ENCODE results near the gene HPCA. TPM values are rescaled to one million over a fixed set of nuclear protein-coding genes. Genes with fewer than 3 reads are reported as not detected.
A peak's percentile ranks its signal among the peaks of the same experiment; 100 is the strongest.

Gene HPCA
- total RNA-seq, 2 donors from 2014 or later: 1.2 TPM; not detected in 1

DNA sequence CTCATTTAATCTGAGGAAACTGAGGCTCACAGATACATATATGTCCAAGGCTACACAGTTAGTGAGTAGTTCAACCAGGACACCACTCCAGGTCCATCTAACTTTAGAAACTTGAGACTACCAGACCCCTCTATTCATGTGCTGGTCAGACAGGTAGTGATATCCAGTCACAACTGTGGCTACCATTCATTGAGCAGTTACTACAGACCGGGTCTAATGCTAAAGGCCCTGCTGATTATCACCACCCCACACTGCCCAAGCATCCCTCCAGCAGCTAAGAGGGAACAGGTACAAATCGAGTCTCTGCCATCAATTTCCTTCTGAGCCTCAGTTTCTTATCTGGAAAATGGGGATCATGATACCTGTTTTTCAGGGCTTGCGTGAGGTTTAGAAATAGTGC lies 5.3 kb downstream of the HPCA start:
- no peaks in the 10 kb centered on the region for H3K4me1 ChIP-seq (ENCODE audit: control insufficient read depth, insufficient read depth, low read length)
- H3K27me3 Mint-ChIP-seq (ENCODE audit: insufficient read depth): peaks cover 92% of the 10 kb centered on the region
- no peak overlapping the region for H3K27ac ChIP-seq (ENCODE audit: low read depth, low read length)
- 93 to 100% methylated on average over 2 to 3 of the region's 3 CpGs for WGBS, 2 experiments (ENCODE audit: insufficient coverage in 1 of 2, insufficient read length in 1 of 2)
- H3K9me3 Mint-ChIP-seq: peaks cover 6% of the 10 kb centered on the region
- TF ChIP-seq, protein P1, sequence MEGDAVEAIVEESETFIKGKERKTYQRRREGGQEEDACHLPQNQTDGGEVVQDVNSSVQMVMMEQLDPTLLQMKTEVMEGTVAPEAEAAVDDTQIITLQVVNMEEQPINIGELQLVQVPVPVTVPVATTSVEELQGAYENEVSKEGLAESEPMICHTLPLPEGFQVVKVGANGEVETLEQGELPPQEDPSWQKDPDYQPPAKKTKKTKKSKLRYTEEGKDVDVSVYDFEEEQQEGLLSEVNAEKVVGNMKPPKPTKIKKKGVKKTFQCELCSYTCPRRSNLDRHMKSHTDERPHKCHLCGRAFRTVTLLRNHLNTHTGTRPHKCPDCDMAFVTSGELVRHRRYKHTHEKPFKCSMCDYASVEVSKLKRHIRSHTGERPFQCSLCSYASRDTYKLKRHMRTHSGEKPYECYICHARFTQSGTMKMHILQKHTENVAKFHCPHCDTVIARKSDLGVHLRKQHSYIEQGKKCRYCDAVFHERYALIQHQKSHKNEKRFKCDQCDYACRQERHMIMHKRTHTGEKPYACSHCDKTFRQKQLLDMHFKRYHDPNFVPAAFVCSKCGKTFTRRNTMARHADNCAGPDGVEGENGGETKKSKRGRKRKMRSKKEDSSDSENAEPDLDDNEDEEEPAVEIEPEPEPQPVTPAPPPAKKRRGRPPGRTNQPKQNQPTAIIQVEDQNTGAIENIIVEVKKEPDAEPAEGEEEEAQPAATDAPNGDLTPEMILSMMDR (conservative IDR thresholded peaks at IDR 0.05): no peak
- H3K4me1 Mint-ChIP-seq: no peaks in the 10 kb centered on the region
- no peak overlapping the region for H3K27ac Mint-ChIP-seq
- H3K4me3 ChIP-seq (ENCODE audit: low read length): no peak overlapping the region
- no peaks in the 10 kb centered on the region for H3K9me3 ChIP-seq (ENCODE audit: control insufficient read depth, low read length)
- DNase-seq: no peak
- H3K36me3 ChIP-seq (ENCODE audit: control insufficient read depth, insufficient read depth, low read length): no peaks in the 10 kb centered on the region
- H3K9ac ChIP-seq (ENCODE audit: extremely low read depth, low read length, poor library complexity, severe bottlenecking): no peak overlapping the region
- no peak overlapping the region for H3K4me3 Mint-ChIP-seq
- H3K27me3 ChIP-seq (ENCODE audit: control insufficient read depth, insufficient read depth, low read length, poor library complexity, severe bottlenecking): peaks cover 77% of the 10 kb centered on the region
- no peaks in the 10 kb centered on the region for H3K36me3 Mint-ChIP-seq (ENCODE audit: low read depth)

DNA sequence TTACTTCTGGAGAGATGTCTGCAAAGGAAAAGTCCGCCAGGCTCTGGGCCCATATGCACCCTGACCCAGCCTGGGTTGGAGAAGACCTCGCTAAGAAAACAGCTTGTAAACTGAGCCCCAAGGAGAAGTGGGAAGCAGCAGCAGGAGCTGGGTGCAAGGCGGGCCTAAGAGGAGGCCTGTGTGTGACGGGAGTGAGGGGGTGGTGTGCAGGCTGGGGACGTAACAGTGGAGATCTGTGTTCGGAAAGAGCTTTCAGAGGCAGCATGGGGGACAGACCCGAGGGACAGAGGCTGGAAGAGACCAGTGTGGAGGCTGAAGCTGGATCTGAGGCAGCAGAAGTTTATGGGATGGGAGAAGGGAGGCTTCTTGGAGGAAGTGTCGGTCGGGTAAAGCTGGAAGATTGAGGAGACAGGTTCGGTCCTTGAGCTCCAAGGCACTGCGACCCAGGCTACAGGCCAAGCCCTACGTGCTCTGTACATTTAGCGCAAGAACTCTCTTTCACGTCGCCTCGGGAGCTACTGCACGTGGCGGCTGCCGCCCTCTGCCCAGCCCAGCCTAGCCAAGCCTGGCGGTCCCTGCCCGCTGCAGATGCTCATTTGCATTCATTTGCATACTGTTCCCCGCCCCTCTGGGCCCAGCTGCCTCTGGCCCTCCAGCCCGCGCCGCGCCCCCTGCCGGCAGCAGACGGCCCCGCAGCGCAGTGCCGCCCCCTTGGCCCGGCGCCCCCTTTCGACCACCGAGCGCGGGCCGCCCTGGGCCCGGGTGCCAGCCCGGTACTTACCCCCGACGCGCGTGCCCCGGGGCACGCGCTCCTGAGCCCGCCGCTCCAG lies 6.3 kb downstream of the HPCA start:
- H3K27me3 Mint-ChIP-seq (ENCODE audit: insufficient read depth): peaks cover 92% of the 10 kb centered on the region
- TF ChIP-seq, protein P1 (conservative IDR thresholded peaks at IDR 0.05): peak; percentile 100
- DNase-seq: peak; percentile 93
- H3K36me3 ChIP-seq (ENCODE audit: control insufficient read depth, insufficient read depth, low read length): no peaks in the 10 kb centered on the region
- peak overlapping the region; percentile 53 for H3K4me3 Mint-ChIP-seq
- H3K36me3 Mint-ChIP-seq (ENCODE audit: low read depth): no peaks in the 10 kb centered on the region
- 31 to 66% methylated on average over 20 to 49 of the region's 49 CpGs for WGBS, 2 experiments (ENCODE audit: insufficient coverage in 1 of 2, insufficient read length in 1 of 2)
- H3K4me1 ChIP-seq (ENCODE audit: control insufficient read depth, insufficient read depth, low read length): no peaks in the 10 kb centered on the region
- no peaks in the 10 kb centered on the region for H3K4me1 Mint-ChIP-seq
- H3K27ac Mint-ChIP-seq: no peak overlapping the region
- H3K27me3 ChIP-seq (ENCODE audit: control insufficient read depth, insufficient read depth, low read length, poor library complexity, severe bottlenecking): peaks cover 70% of the 10 kb centered on the region
- peaks cover 6% of the 10 kb centered on the region for H3K9me3 Mint-ChIP-seq
- no peak overlapping the region for H3K9ac ChIP-seq (ENCODE audit: extremely low read depth, low read length, poor library complexity, severe bottlenecking)
- H3K4me3 ChIP-seq (ENCODE audit: low read length): peak overlapping the region; percentile 71
- H3K9me3 ChIP-seq (ENCODE audit: control insufficient read depth, low read length): no peaks in the 10 kb centered on the region
- no peak overlapping the region for H3K27ac ChIP-seq (ENCODE audit: low read depth, low read length)

DNA sequence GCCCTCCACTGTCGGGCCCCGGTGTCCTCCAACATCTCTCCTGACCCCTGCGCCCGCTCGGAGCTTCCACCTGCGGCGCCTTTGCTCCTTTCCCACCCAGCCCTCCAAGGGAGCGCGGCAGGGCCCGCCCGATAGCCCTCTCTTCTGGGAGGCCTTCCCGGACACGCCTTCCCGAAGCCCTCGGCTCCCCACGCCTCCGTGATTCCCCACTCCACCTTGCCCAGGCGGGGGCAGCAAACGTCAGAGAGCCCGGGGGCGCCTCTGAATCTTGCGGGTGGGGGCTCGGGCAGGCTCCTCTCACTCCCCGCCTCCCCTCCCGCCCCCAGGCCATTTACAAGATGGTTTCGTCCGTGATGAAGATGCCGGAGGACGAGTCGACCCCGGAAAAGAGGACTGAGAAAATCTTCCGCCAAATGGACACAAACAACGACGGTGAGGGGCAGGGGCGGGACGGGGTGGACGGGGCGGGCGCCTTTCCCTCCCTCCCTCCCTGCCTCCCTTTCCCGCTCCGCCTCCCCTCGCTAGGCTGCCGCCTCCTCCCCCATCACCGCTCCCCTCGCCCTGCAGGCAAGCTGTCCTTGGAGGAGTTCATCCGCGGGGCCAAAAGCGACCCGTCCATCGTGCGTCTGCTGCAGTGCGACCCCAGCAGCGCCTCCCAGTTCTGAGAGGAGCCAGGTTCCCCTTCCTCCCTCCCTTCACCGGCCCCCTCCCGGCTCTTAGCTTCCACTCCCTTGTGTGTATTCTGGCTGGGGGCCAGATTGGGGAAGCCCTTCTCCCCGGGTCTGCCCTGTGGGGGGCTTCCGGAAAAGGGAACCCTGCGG lies 7.1 kb downstream of the HPCA start:
- TF ChIP-seq, protein P1 (conservative IDR thresholded peaks at IDR 0.05): peak; percentile 47
- H3K4me3 ChIP-seq (ENCODE audit: low read length): peak overlapping the region; percentile 71
- H3K27ac ChIP-seq (ENCODE audit: low read depth, low read length): no peak overlapping the region
- WGBS, 2 experiments (ENCODE audit: insufficient coverage in 1 of 2, insufficient read length in 1 of 2): 0 to 8% methylated on average over 7 to 58 of the region's 58 CpGs
- Mint-ChIP-seq H3K9me3 (peaks cover 6% of the 10 kb centered on the region), H3K36me3 (ENCODE audit: low read depth) (no peaks in the 10 kb centered on the region), H3K27me3 (ENCODE audit: insufficient read depth) (peaks cover 92% of the 10 kb centered on the region), H3K27ac (no peak overlapping the region), H3K4me1 (no peaks in the 10 kb centered on the region), H3K4me3 (peak overlapping the region; percentile 53)
- H3K27me3 ChIP-seq (ENCODE audit: control insufficient read depth, insufficient read depth, low read length, poor library complexity, severe bottlenecking): peaks cover 70% of the 10 kb centered on the region
- H3K36me3 ChIP-seq (ENCODE audit: control insufficient read depth, insufficient read depth, low read length): no peaks in the 10 kb centered on the region
- H3K9me3 ChIP-seq (ENCODE audit: control insufficient read depth, low read length): no peaks in the 10 kb centered on the region
- H3K9ac ChIP-seq (ENCODE audit: extremely low read depth, low read length, poor library complexity, severe bottlenecking): no peak overlapping the region
- H3K4me1 ChIP-seq (ENCODE audit: control insufficient read depth, insufficient read depth, low read length): no peaks in the 10 kb centered on the region
- peak; percentile 85 for DNase-seq

All from endodermal cell (in vitro differentiated cells).